GM21423 (cell line): ENCODE data around the gene PDZD7.

Source experiments
- ATAC-seq: cut with Tn5 transposase; IDR thresholded peaks from one replicate; pipeline ENCODE4 v1.9.1; 2021; ENCODE audit warnings: mild to moderate bottlenecking, moderate library complexity; ENCODE audit not compliant: unreplicated experiment

The PDZD7 gene

DNA sequence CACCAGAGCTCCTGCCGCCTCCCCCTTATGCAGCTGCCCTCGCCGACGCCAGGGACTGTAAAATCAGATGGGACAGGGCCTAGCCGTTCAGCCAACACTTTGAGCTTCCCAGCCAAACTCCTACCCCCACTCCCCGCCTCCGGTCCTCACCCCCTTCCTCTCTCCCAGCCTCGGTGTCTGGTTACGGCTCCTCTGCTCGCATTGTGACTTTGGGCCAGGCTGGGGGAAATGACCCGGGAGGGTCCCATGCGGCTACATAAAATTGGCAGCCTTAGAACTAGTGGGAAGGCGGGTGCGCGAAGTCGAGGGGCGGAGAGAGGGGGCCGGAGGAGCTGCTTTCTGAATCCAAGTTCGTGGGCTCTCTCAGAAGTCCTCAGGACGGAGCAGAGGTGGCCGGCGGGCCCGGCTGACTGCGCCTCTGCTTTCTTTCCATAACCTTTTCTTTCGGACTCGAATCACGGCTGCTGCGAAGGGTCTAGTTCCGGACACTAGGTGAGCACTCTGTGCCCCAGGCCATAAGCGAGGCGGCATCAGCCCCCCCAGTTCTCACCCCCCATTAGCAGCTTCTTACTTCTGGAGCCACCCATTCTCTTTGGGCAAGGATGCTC is 30.8 kb upstream of the PDZD7 start, which contains the start of gene KAZALD1:
Gene KAZALD1, plus strand, starts transcription at position 366 of the 608 bp plus-strand sequence. CDS start 604 bp downstream, outside the sequence.
- no peak for ATAC-seq

GRCh38 chr10:101060951-101061623 is 30.2 kb upstream of the PDZD7 start:
- ATAC-seq = peak; percentile 61

- peak; percentile 40 for ATAC-seq
Measured at GRCh38 chr10:101060036-101060950, 29.4 kb upstream of the PDZD7 start.

DNA sequence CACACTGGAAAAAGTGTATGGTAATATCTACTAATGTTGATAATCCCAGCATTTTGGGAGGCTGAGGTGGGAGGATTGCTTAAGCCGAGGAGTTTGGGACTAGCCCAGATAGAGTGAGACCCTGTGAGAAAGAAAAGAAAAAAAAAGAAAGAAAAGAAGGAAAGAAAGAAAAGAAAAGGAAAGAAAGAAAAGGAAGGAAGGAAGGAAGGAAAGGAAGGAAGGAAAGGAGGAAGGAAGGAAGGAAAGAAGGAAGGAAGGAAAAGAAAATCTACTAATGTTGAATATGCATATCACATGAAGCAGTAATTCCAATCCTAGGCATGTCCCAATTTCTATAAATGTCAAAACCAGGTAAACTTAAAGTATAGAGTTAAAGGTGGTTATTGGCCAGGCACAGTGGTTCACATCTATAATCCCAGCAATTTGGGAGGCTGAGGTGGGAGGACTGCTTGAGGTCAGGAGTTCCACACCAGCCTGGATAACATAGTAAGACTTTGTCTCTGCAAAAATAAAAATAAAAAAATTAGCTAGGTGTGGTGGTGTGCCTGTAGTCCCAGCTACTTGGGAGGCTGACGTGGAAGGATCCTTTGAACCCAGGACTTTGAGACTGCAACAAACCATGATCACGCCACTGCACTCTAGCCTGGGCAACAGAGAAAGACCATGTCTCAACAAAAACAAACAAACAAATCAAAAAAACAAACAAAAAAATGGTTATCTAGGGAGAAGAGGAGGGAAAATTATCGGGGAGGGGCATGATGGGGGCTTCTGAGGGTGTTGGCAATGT is 25.6 kb upstream of the PDZD7 start:
- ATAC-seq = no peak

DNA sequence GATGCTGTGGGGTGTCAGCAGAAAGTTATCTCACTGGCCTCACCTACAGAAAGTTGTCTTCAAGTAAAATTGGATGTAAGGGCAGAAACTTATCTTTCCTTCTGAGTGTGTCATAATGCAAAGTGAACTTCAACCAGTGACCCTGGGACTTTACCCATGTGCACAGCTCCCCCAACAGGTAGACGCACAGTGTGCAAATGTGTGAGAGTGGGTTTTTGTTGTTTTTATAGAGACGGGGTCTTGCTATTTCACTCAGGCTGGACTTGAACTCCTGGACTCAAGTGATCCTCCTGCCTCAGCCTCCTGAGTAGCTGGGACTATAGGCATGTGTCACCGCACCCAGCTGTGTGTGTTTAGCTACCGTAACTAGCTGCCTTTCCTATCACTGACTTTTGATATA is 24.5 kb upstream of the PDZD7 start:
- no peak for ATAC-seq

GRCh38 chr10:101054876-101055275 is 23.9 kb upstream of the PDZD7 start:
- ATAC-seq = no peak

DNA sequence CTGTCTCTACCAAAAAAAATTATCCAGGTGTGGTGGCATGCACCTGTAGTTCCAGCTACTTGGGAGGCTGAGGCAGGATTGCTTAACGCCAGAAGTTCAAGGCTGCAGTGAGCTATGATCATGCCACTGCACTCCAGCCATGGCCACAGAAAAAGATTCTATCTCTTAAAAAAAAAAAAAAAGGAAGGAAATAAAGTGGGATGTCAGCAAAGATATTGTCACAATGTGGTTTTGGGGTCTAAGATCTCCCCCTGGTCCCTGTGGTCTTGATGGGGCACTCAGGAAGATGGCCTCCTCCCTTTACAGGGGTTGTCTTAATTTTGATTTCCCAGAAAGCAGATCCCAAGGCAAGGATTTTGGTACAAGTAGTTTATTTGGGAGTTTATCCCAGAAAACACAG is 23.4 kb upstream of the PDZD7 start:
- ATAC-seq = no peak

DNA sequence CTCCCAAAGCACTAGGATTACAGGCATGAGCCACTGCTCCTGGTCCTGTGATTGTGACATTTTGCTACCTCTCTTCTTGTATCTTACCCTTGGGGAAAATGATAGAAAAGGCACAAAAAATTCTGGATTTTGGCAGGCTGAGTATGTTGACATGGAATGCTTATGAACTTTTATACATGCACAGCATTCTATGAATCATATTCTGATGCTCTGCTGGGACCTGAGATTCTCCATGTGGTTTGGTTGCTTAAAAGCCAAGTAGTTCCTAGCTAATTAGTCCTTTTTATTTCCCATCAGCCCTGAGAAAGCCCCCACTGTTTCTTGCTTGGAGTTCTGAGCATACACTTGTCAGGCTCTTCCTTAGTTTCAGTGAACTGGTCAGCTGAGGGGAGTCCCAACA is 22.6 kb upstream of the PDZD7 start:
- ATAC-seq = no peak

DNA sequence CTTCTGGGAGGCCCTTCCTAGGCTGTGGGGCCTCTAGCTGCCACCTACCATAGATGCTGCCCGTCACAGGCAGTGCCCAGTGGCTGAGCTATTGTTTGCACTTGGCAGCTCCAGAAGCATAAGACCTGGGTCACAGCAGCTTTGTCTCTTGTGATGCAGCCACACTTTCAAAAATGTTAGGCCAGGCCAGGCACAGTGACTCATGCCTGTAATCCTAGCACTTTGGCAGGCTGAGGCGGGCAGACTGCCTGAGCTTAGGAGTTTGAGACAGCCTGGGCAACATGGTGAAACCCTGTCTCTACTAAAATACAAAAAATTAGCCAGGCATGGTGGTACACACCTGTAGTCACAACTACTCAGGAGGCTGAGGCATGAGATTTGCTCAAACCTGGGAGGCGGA is 21.4 kb upstream of the PDZD7 start:
- no peak for ATAC-seq

GRCh38 chr10:101050208-101051069 is 19.5 kb upstream of the PDZD7 start:
- no peak for ATAC-seq

GRCh38 chr10:101047961-101048892 is 17.3 kb upstream of the PDZD7 start:
- no peak for ATAC-seq

DNA sequence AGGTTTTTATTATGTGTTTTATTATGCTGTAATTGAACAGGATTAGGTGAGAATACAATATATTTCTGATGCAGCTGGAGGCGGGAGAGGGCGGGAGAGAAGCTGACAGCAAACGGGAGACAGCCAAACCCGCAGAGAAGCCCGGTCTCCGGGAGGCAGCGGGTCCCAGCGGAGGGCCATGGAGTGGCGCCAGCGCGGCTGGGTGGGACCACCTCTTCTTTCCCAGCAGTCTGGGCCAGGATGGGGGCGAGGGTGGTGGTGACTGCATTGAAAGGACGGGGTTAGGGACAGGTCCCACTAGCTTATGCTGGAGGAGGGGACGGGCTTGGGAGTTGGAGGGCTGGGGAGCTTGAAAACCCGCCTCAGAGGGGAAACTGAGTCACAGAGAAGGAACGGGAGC is 16.3 kb upstream of the PDZD7 start:
- no peak for ATAC-seq

- ATAC-seq = no peak
Measured at GRCh38 chr10:101046332-101047238, 15.7 kb upstream of the PDZD7 start.

DNA sequence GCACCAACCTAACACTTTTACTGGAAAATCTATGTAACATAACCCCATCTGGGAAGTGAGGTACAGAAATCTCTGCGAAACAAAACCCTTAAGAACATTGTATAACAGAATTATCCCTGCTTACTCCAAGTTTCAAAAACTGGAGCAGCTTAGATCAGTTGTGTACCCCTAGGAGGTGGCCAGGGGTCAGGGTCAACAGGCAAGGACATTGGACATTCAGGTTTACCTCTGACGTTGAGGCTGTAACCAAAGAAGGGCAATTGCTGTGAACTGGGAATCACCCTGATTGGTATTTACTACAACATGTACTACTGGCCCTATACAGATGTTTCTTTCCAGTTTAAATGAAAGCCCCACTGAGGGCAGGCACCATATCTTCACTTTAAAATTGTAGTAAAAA is 13.2 kb upstream of the PDZD7 start:
- no peak for ATAC-seq

DNA sequence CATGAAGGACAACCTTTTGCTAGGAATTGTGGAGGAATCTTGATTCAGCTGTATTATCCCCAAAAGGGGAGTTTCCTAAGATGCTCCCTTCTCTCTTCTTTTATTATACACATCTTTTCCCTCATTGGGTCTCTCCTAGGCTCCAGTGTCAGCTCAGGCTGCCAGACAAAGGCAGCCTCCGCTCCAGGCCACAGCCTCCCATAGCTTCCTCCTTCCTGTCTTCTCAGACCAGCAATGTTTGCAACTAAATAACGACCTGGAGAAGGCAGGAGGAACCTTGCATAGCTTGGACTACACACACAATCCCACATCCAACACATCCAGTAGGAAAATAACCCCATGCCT is 12.4 kb upstream of the PDZD7 start:
- ATAC-seq = no peak

DNA sequence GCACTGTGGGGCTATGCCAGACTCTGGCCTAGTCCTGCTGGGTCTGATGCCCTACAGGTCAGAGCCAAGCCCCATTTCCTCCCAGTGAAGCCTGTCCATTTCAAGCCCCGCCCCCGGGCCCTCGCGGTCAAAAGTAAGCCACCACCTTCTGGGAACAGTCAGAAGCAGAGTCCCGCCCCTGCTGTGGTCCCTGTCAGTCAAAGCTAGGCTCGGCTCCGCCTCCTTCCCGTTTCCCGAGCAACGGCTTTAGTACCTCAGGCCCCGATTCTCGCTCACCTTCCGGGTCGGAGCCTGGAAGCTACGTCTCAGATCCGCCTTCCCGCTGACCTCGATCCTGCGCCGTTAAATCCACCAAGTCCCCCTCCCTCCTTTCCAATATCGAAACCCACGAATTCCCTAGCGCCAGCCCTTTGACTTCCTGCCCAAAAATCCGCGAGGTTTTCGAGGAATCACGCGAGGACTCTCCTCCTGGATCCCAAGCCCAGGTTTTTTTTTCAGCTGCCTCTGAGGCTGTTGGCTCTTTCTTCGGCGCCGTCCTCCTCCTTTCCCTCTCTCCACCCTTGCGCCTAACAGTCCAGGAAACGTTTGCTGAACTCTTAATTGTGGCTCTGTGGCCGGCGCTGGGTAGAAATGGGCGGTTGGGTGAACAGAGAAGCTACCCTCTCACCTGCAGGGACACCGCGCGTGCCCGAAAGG is 11.9 kb upstream of the PDZD7 start:
- peak; percentile 98 for ATAC-seq

GRCh38 chr10:101042118-101042517 is 11.2 kb upstream of the PDZD7 start:
- no peak for ATAC-seq
